NCI-H446 treated with DMSO at 0.1 percent for 48 hours (cell line): ENCODE data around the gene NDUFAF3.

Experiments
- DNase-seq: peaks from one replicate; lab custom pipeline; 2025; lab: John Stamatoyannopoulos, UW

Gene NDUFAF3

GRCh38 chr3:49021813-49022687 is at the start of gene NDUFAF3:
NDUFAF3 (plus strand) TSS chr3:49022121; CDS start chr3:49022145, 24 bp downstream.
- peak; percentile 56 for DNase-seq

- DNase-seq: no peak
Observed at GRCh38 chr3:48974076-48974864, 47.7 kb upstream of the NDUFAF3 start.

GRCh38 chr3:48979451-48979850 is 42.5 kb upstream of the NDUFAF3 start:
- DNase-seq: no peak

GRCh38 chr3:48980295-48980694 is 41.6 kb upstream of the NDUFAF3 start:
- DNase-seq: no peak

GRCh38 chr3:48982016-48982415 is 39.9 kb upstream of the NDUFAF3 start:
- DNase-seq: no peak

- DNase-seq: no peak
Observed at GRCh38 chr3:48982686-48983085, 39.2 kb upstream of the NDUFAF3 start.

GRCh38 chr3:48983096-48983495 is 38.8 kb upstream of the NDUFAF3 start:
- no peak for DNase-seq

- no peak for DNase-seq
Observed at GRCh38 chr3:48984663-48985062, 37.3 kb upstream of the NDUFAF3 start.

- DNase-seq: no peak
Observed at GRCh38 chr3:48985831-48986376, 36.0 kb upstream of the NDUFAF3 start.

- DNase-seq: no peak
Observed at GRCh38 chr3:48989126-48989795, 32.7 kb upstream of the NDUFAF3 start.

GRCh38 chr3:48989796-48990635 is 31.9 kb upstream of the NDUFAF3 start, which contains the start of gene P4HTM:
P4HTM (plus strand) TSS chr3:48990241; CDS start chr3:48990257, 16 bp downstream.
- DNase-seq: peak; percentile 44

- no peak for DNase-seq
Observed at GRCh38 chr3:48990636-48991469, 31.1 kb upstream of the NDUFAF3 start.

GRCh38 chr3:48991851-48992545 is 29.9 kb upstream of the NDUFAF3 start:
- DNase-seq: no peak

- DNase-seq: no peak
Observed at GRCh38 chr3:48993834-48994233, 28.1 kb upstream of the NDUFAF3 start.

- DNase-seq: no peak
Observed at GRCh38 chr3:48996640-48997039, 25.3 kb upstream of the NDUFAF3 start.

GRCh38 chr3:48997102-48997635 is 24.8 kb upstream of the NDUFAF3 start:
- no peak for DNase-seq

GRCh38 chr3:48997714-48998637 is 23.9 kb upstream of the NDUFAF3 start:
- DNase-seq: no peak
